K562 (cell line): ENCODE data around the gene CST1. TPM values are rescaled to one million over a fixed set of nuclear protein-coding genes. Genes with fewer than 3 reads are reported as not detected.

Source experiments
- ATAC-seq: fragments of 200-7000 bp; cut with Tn5 transposase; 3 replicates; pipeline ENCODE4 v1.9.1; 2020; ENCODE audit warnings: moderate library complexity
- BruUV-seq: library from RNA; stranded (reverse); fragments of 400-500 nt; replicated peaks from 2 replicates; lab custom pipeline; 2021; lab: Mats Ljungman, UMichigan
- CTCF ChIA-PET: fragments of 300-600 bp; formaldehyde crosslinking; extraction: SDS; loops from one replicate; lab custom pipeline; 2021; ENCODE audit warnings: low intra/inter-chr PET ratio; lab: Yijun Ruan, JAX
- POLR2A ChIA-PET: fragments of 300-600, 350-650 bp; sonication (Branson Sonifier 250); formaldehyde crosslinking; extraction: SDS; loops from one replicate; lab custom pipeline; 2021; ENCODE audit warnings: antibody characterized with exemption, inconsistent platforms; lab: Yijun Ruan, JAX
- DNase-seq, 4 experiments: peaks; one replicate each; pipeline versions ENCODE4 v3.0.0 to v3.0.0-alpha.2; 2011 to 2018; ENCODE audit warnings: low spot score in 3 of 4, mixed read lengths in 3 of 4; ENCODE audit errors: extremely low read depth in 1 of 4
- FAIRE-seq: peaks from 2 replicates; lab custom pipeline; 2011; peaks lifted over from hg19 to GRCh38; lab: Jason Lieb, UNC
- H2AFZ ChIP-seq: 2 replicates; pipeline ENCODE4 v1.6.0; 2011; ENCODE audit warnings: low read depth, low read length, control low read depth, inconsistent platforms
- H3K27ac ChIP-seq: fragments of 200-600 bp; 3 replicates; pipeline ENCODE4 v1.8.0; 2011; ENCODE audit warnings: low read depth, mild to moderate bottlenecking, control low read depth, inconsistent platforms, low read length, moderate library complexity, mixed read lengths; ENCODE audit errors: extremely low read depth
- H3K27me3 ChIP-seq, 2 experiments: fragments of 300-600 bp in 1 of 2; 2 replicates in 1 of 2; 3 replicates in 1 of 2; pipeline versions ENCODE4 v1.6.0 to v1.8.0; 2011; ENCODE audit warnings: inconsistent platforms in 2 of 2, low read length in 2 of 2, mild to moderate bottlenecking in 1 of 2, mixed read lengths in 1 of 2, moderate library complexity in 1 of 2; ENCODE audit not compliant: control insufficient read depth in 2 of 2, insufficient read depth in 2 of 2
- H3K36me3 ChIP-seq: fragments of 300-600 bp; 3 replicates; pipeline ENCODE4 v1.8.0; 2011; ENCODE audit warnings: mild to moderate bottlenecking, low read length, inconsistent platforms; ENCODE audit not compliant: control insufficient read depth, insufficient read depth
- H3K4me1 ChIP-seq, 2 experiments: fragments of 200-600 bp in 1 of 2; replicated peaks in 1 of 2; 2 replicates in 1 of 2; 3 replicates in 1 of 2; pipeline versions ENCODE4 v1.5.1 to v1.8.0; 2011; ENCODE audit warnings: inconsistent platforms in 2 of 2, low read length in 2 of 2, mild to moderate bottlenecking in 1 of 2, mixed read lengths in 1 of 2, moderate library complexity in 1 of 2; ENCODE audit not compliant: control insufficient read depth in 2 of 2, insufficient read depth in 2 of 2
- H3K4me2 ChIP-seq: 2 replicates; pipeline ENCODE4 v1.6.1; 2011; ENCODE audit warnings: low read length, control low read depth, inconsistent platforms, mixed read lengths; ENCODE audit not compliant: insufficient read depth
- H3K4me3 ChIP-seq: fragments of 200-600 bp; sonication (generic), shearing (Covaris generic); 2 replicates; pipeline ENCODE4 v1.5.1; 2016; ENCODE audit warnings: control low read depth, inconsistent platforms
- H3K79me2 ChIP-seq: fragments of 200-600 bp; 3 replicates; pipeline ENCODE4 v1.8.0; 2011; ENCODE audit warnings: low read length, inconsistent platforms; ENCODE audit not compliant: control insufficient read depth, insufficient read depth
- H3K9ac ChIP-seq, 2 experiments: 2 replicates each; pipeline versions ENCODE4 v1.6.0 to v1.6.1; 2011; ENCODE audit warnings: low read depth in 2 of 2, low read length in 2 of 2, control low read depth in 1 of 2, inconsistent platforms in 1 of 2, mild to moderate bottlenecking in 1 of 2, mixed read lengths in 1 of 2; ENCODE audit not compliant: insufficient read depth in 1 of 2
- H3K9me1 ChIP-seq: one replicate; pipeline ENCODE4 v1.6.0; 2011; ENCODE audit warnings: inconsistent platforms, mild to moderate bottlenecking, low read length, moderate library complexity; ENCODE audit not compliant: control insufficient read depth, insufficient read depth
- H3K9me3 ChIP-seq: replicated peaks from 2 replicates; pipeline ENCODE4 v1.5.1; 2011; ENCODE audit warnings: low read depth, low read length, inconsistent platforms; ENCODE audit not compliant: control insufficient read depth, insufficient read depth
- H4K20me1 ChIP-seq: replicated peaks from 2 replicates; pipeline ENCODE4 v1.6.1; 2011; ENCODE audit warnings: low read length, inconsistent platforms, mixed read lengths; ENCODE audit not compliant: control insufficient read depth, insufficient read depth
- ASH1L ChIP-seq: fragments of 450-650 bp; IDR thresholded peaks from 2 replicates; pipeline ENCODE4 v1.6.1; 2018; ENCODE audit warnings: borderline replicate concordance, mild to moderate bottlenecking, low read depth; ENCODE audit not compliant: partially characterized antibody
- CREBBP ChIP-seq: IDR thresholded peaks from one replicate; pipeline ENCODE4 v1.6.1; 2012; ENCODE audit warnings: low read depth, mild to moderate bottlenecking, control low read depth, inconsistent platforms, low read length
- ELF2 ChIP-seq: fragments of 250-450 bp; sonication (Bioruptor Pico); IDR thresholded peaks from 2 replicates; pipeline ENCODE4 v1.5.0; 2021; ENCODE audit warnings: mild to moderate bottlenecking
- FIP1L1 ChIP-seq: fragments of 200-400 bp; formaldehyde crosslinking; IDR thresholded peaks from 2 replicates; pipeline ENCODE4 v1.6.1; 2018; ENCODE audit warnings: mild to moderate bottlenecking, low read depth, low read length; ENCODE audit not compliant: poor library complexity, severe bottlenecking
- LARP7 ChIP-seq: fragments of 450-650 bp; IDR thresholded peaks from 2 replicates; pipeline ENCODE4 v1.6.1; 2016
- MTA2 ChIP-seq: fragments of 450-650 bp; IDR thresholded peaks from 2 replicates; pipeline ENCODE4 v1.6.1; 2016; ENCODE audit warnings: low read depth
- NFE2 ChIP-seq: IDR thresholded peaks from 2 replicates; pipeline ENCODE4 v1.6.1; 2014; ENCODE audit warnings: antibody characterized with exemption, low read depth
- NRF1 ChIP-seq, 2 experiments: fragments of 450-650 bp; IDR thresholded peaks in 1 of 2; conservative IDR thresholded peaks in 1 of 2; 2 replicates each; pipeline ENCODE4 v1.6.1; 2014; ENCODE audit warnings: mild to moderate bottlenecking in 2 of 2
- PATZ1 ChIP-seq: fragments of 250-450 bp; sonication (Bioruptor Pico); IDR thresholded peaks from 2 replicates; pipeline ENCODE4 v1.5.0; 2020; ENCODE audit warnings: mild to moderate bottlenecking, borderline replicate concordance
- SP1 ChIP-seq: sonication (generic); formaldehyde crosslinking; IDR thresholded peaks from 2 replicates; pipeline ENCODE4 v1.8.1; 2022; ENCODE audit warnings: mild to moderate bottlenecking, missing genetic modification reagents
- SP2 ChIP-seq: IDR thresholded peaks from 2 replicates; pipeline ENCODE4 v1.6.1; 2011; ENCODE audit warnings: mild to moderate bottlenecking, low read depth, low read length, moderate library complexity; ENCODE audit not compliant: poor library complexity, severe bottlenecking; ENCODE audit errors: extremely low read depth
- YY1 ChIP-seq, 3 experiments: IDR thresholded peaks; 2 replicates each; pipeline ENCODE4 v1.6.1; 2011; ENCODE audit warnings: low read length in 2 of 3, mild to moderate bottlenecking in 2 of 3, moderate library complexity in 2 of 3, borderline replicate concordance in 1 of 3, control low read depth in 1 of 3, low read depth in 1 of 3; ENCODE audit not compliant: insufficient read depth in 3 of 3, insufficient replicate concordance in 2 of 3, control insufficient read depth in 1 of 3, insufficient read length in 1 of 3; ENCODE audit errors: extremely low read depth in 1 of 3
- ZNF764 ChIP-seq: fragments of 250-450 bp; sonication (Bioruptor Pico); IDR thresholded peaks from 2 replicates; pipeline ENCODE4 v1.4.0; 2020; ENCODE audit warnings: low read depth, mild to moderate bottlenecking, moderate library complexity
- WGBS: fragments of 100-300 bp; shearing (Covaris generic); methylation state at CpG from one replicate; pipeline ENCODE4 v1.1.6; 2016; ENCODE audit warnings: low coverage, mixed read lengths; ENCODE audit not compliant: insufficient coverage; ENCODE audit errors: missing lambda C conversion rate; 5-methylcytosine and 5-hydroxymethylcytosine counted together
- in situ Hi-C: fragments of 300-500 bp; cut with MboI; formaldehyde crosslinking; loops from 4 replicates; pipeline ENCODE4 v1.15.0; 2018; ENCODE audit warnings: inconsistent platforms, mixed read lengths
- intact Hi-C: fragments of 100-400 bp; cut with micrococcal nuclease; formaldehyde crosslinking; loops from 2 replicates; pipeline ENCODE4 v1.14.2; 2022
- polyA plus RNA-seq, 8 experiments: library from polyadenylated mRNA; depleted of rRNA in 4 of 8; stranded (reverse) in 5 of 8; unstranded in 3 of 8; fragments of >200 nt; fragmentation: Nextera tagmentation in 2 of 8; fragmentation: Illumina TruSeq in 1 of 8; extraction: Ambion mirVana in 2 of 8; extraction: Trizol in 1 of 8; gene quantifications; 2 replicates each; pipeline versions ENCODE4 v1.2.1 to v1.2.3, GENCODE V29; 2011 to 2014; ENCODE audit warnings: inconsistent platforms in 1 of 8, missing spikeins in 1 of 8
- total RNA-seq, 7 experiments: library from RNA; depleted of rRNA in 6 of 7; stranded (reverse); fragments of >200 nt in 6 of 7; fragmentation: Illumina TruSeq in 2 of 7; extraction: Trizol in 2 of 7; gene quantifications; 2 replicates each; pipeline versions ENCODE4 v1.2.1 to v1.2.3, GENCODE V29; 2011 to 2021; ENCODE audit warnings: low replicate concordance in 1 of 7
- TF ChIP-seq, protein P1 (sequence below): fragments of 450-650 bp; IDR thresholded peaks from one replicate; pipeline ENCODE4 v1.6.1; 2018; ENCODE audit warnings: mild to moderate bottlenecking, moderate library complexity; ENCODE audit not compliant: partially characterized antibody

Gene CST1
- total and polyA plus RNA-seq, 9 of the 15 experiments (the other 6 are each of a cell fraction or from before 2014, with no cell fraction given) = not detected

- TF ChIP-seq, protein P1, sequence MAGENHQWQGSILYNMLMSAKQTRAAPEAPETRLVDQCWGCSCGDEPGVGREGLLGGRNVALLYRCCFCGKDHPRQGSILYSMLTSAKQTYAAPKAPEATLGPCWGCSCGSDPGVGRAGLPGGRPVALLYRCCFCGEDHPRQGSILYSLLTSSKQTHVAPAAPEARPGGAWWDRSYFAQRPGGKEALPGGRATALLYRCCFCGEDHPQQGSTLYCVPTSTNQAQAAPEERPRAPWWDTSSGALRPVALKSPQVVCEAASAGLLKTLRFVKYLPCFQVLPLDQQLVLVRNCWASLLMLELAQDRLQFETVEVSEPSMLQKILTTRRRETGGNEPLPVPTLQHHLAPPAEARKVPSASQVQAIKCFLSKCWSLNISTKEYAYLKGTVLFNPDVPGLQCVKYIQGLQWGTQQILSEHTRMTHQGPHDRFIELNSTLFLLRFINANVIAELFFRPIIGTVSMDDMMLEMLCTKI = no peak
- no peak for TF ChIP-seq ZNF764 (CRISPR knock-in tag)
Measured at GRCh38 chr20:23752481-23753193, 1.9 kb upstream of the CST1 start (continued).

DNA sequence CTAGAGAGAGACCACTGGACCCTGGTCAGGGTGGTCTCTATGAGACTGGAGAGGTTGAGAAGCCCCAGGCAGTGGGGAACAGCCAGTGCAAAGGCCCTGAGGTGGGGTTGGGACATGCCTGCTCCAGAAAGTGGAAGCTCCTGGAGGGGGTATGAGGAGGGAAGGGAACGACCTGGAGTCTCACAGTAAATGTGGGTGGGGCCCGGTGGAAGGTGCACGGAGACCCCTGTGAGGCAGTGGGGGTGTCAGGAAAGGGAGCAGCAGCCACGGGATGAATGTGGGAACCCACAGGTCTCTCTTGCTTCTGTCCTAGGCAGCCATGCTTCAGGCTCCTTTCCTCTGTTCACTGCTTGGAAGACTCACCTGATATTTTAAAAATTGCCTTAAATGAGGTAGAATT, 1.3 kb upstream of the CST1 start:
- Histone ChIP-seq H3K9ac (no peak overlapping the region), H3K27ac (no peak overlapping the region), H3K4me1 (no peaks in the 10 kb centered on the region), H3K9me3 (no peaks in the 10 kb centered on the region), H3K79me2 (no peaks in the 10 kb centered on the region), H3K36me3 (no peaks in the 10 kb centered on the region), H3K4me3 (no peak overlapping the region), H3K27me3 (no peaks in the 10 kb centered on the region), H3K9me1 (no peaks in the 10 kb centered on the region), H2AFZ (no peak overlapping the region), H3K4me2 (no peak overlapping the region), H4K20me1 (no peaks in the 10 kb centered on the region)
- CTCF ChIA-PET = no interaction called here
- ATAC-seq = no peak
- no TSS peak for BruUV-seq
- in situ Hi-C loops = no loop called here
- intact Hi-C loops = no loop called here
- DNase-seq = no peak
- 0% methylated on average over 1 of the region's 4 CpGs for WGBS
- POLR2A ChIA-PET = no interaction called here
- no peak for FAIRE-seq
- TF ChIP-seq ELF2 (CRISPR knock-in tag) (no peak), LARP7 (no peak), NRF1 (conservative IDR thresholded peaks at IDR 0.05 in 1 of 2, IDR thresholded peaks at IDR 0.05 in 1 of 2) (no peak), CREBBP (no peak), SP2 (no peak), PATZ1 (no peak), NFE2 (no peak), ASH1L (no peak), MTA2 (no peak), FIP1L1 (no peak), SP1 (CRISPR knock-in tag) (no peak), YY1 (IDR thresholded peaks at IDR 0.05; ENCODE audit: borderline replicate concordance in 1 of 3, control insufficient read depth in 1 of 3, extremely low read depth in 1 of 3, insufficient read depth in 3 of 3, insufficient read length in 1 of 3, insufficient replicate concordance in 2 of 3, low read depth in 1 of 3, low read length in 2 of 3) (no peak)
